PC-3 (cell line): ENCODE results near the gene KRTAP4-3. TPM values are rescaled to one million over a fixed set of nuclear protein-coding genes. Genes with fewer than 3 reads are reported as not detected.
A peak's percentile ranks its signal among the peaks of the same experiment; 100 is the strongest.

Source experiments
- ATAC-seq: fragments of 200-7000 bp; cut with Tn5 transposase; 2 replicates; pipeline ENCODE4 v1.9.1; 2020; ENCODE audit warnings: mild to moderate bottlenecking, moderate library complexity
- BruUV-seq: library from RNA; stranded (reverse); fragments of 400-500 nt; replicated peaks from 2 replicates; lab custom pipeline; 2021; lab: Mats Ljungman, UMichigan
- CTCF ChIA-PET: fragments of 300-600 bp; sonication (Branson Sonifier 250); formaldehyde crosslinking; loops from one replicate; lab custom pipeline; 2022; ENCODE audit warnings: antibody characterized with exemption; lab: Charles Lee
- POLR2A ChIA-PET: fragments of 300-600 bp; sonication (Branson Sonifier 250); formaldehyde crosslinking; loops from one replicate; lab custom pipeline; 2022; ENCODE audit warnings: antibody characterized with exemption; ENCODE audit not compliant: unreplicated experiment; lab: Charles Lee
- DNase-seq: peaks from one replicate; pipeline ENCODE4 v3.0.0-alpha.2; 2015
- H2AFZ ChIP-seq: fragments of 300-600 bp; sonication (generic); 2 replicates; pipeline ENCODE4 v1.6.0; 2016; ENCODE audit warnings: antibody characterized with exemption, low read length
- H3F3A ChIP-seq: fragments of 300-600 bp; sonication (generic); one replicate; pipeline ENCODE4 v1.6.0; 2017; ENCODE audit warnings: antibody characterized with exemption, low read length, control low read depth, mild to moderate bottlenecking; ENCODE audit not compliant: unreplicated experiment
- H3K27ac ChIP-seq: fragments of 300-600 bp; sonication (generic); 2 replicates; pipeline ENCODE4 v1.5.1; 2016; ENCODE audit warnings: mild to moderate bottlenecking, low read length
- H3K27me3 ChIP-seq: fragments of 300-600 bp; sonication (generic); 2 replicates; pipeline ENCODE4 v1.6.1; 2016; ENCODE audit warnings: low read length, mixed read lengths
- H3K36me3 ChIP-seq: fragments of 300-600 bp; sonication (generic); 2 replicates; pipeline ENCODE4 v1.6.1; 2016; ENCODE audit warnings: low read depth, mixed run types, low read length, mixed read lengths
- H3K4me1 ChIP-seq: fragments of 300-600 bp; sonication (generic); 2 replicates; pipeline ENCODE4 v1.5.1; 2016; ENCODE audit warnings: low read length; ENCODE audit not compliant: insufficient read depth
- H3K4me2 ChIP-seq: fragments of 300-600 bp; sonication (generic); 2 replicates; pipeline ENCODE4 v1.6.0; 2016; ENCODE audit warnings: low read length
- H3K4me3 ChIP-seq: fragments of 300-600 bp; sonication (generic); 2 replicates; pipeline ENCODE4 v1.5.1; 2016; ENCODE audit warnings: mild to moderate bottlenecking, low read length, mixed read lengths
- H3K79me2 ChIP-seq: fragments of 300-600 bp; sonication (generic); 2 replicates; pipeline ENCODE4 v1.6.1; 2017; ENCODE audit warnings: low read length, mixed read lengths
- H3K9ac ChIP-seq: fragments of 300-600 bp; sonication (generic); 2 replicates; pipeline ENCODE4 v1.6.0; 2016; ENCODE audit warnings: mild to moderate bottlenecking, low read length
- H3K9me2 ChIP-seq: fragments of 300-600 bp; sonication (generic); replicated peaks from 2 replicates; pipeline ENCODE4 v1.6.1; 2016; ENCODE audit warnings: mixed run types, low read length, mixed read lengths
- H3K9me3 ChIP-seq: fragments of 300-600 bp; sonication (generic); 2 replicates; pipeline ENCODE4 v1.6.1; 2016; ENCODE audit warnings: low read length, mixed read lengths
- H4K20me1 ChIP-seq: fragments of 300-600 bp; sonication (generic); 2 replicates; pipeline ENCODE4 v1.6.1; 2016; ENCODE audit warnings: low read length, mixed read lengths
- CTCF ChIP-seq: fragments of 300-600 bp; sonication (generic); conservative IDR thresholded peaks from 2 replicates; pipeline ENCODE4 v1.5.1; 2017; ENCODE audit warnings: antibody characterized with exemption, low read depth, mild to moderate bottlenecking, low read length
- EZH2 ChIP-seq: fragments of 300-600 bp; sonication (generic); IDR thresholded peaks from one replicate; pipeline ENCODE4 v1.6.1; 2017; ENCODE audit warnings: antibody characterized with exemption, mild to moderate bottlenecking, low read length; ENCODE audit not compliant: unreplicated experiment
- EZH2phosphoT487 ChIP-seq: fragments of 300-600 bp; sonication (generic); IDR thresholded peaks from 2 replicates; pipeline ENCODE4 v1.6.1; 2018; ENCODE audit warnings: mild to moderate bottlenecking, antibody characterized with exemption, low read length, borderline replicate concordance
- intact Hi-C: fragments of 100-400 bp; cut with micrococcal nuclease; formaldehyde crosslinking; loops from 2 replicates; pipeline ENCODE4 v1.9.0; 2023
- total RNA-seq: library from RNA; depleted of rRNA; stranded (reverse); fragments of >200 nt; gene quantifications from 2 replicates; pipeline ENCODE4 v1.2.3, GENCODE V29; 2014

KRTAP4-3 gene
- total RNA-seq, 1 experiment from 2014 or later, result not detected

GRCh38 chr17:41211845-41212466 is 43.9 kb upstream of the KRTAP4-3 start:
- Histone ChIP-seq H3K4me1 (peaks cover 15% of the 10 kb centered on the region), H2AFZ (no peak overlapping the region), H3K79me2 (no peaks in the 10 kb centered on the region), H3K9me3 (no peaks in the 10 kb centered on the region), H3K27ac (peak overlapping the region; percentile 21; the same call in 1 of the 2 replicates), H3K27me3 (no peaks in the 10 kb centered on the region), H3F3A (no peaks in the 10 kb centered on the region), H3K4me3 (no peak overlapping the region), H4K20me1 (no peaks in the 10 kb centered on the region), H3K9ac (no peak overlapping the region), H3K36me3 (no peaks in the 10 kb centered on the region), H3K4me2 (peak overlapping the region; percentile 32; the same call in 1 of the 2 replicates), H3K9me2 (no peaks in the 10 kb centered on the region)
- DNase-seq (peak; percentile 80), ATAC-seq (peak; percentile 96)
- ChIA-PET POLR2A (no interaction called here), CTCF (interaction anchor here (1.2 kb wide), 1 partner anchor 110 kb away, joined by 4 read pairs; no protein-coding TSS in a partner anchor)
- intact Hi-C loops, result loop anchor here (10.0 kb wide), 2 partner anchors 147 to 297 kb away; partner anchors contain the start of genes KRTAP2-3 and KRTAP2-4
- BruUV-seq, result no TSS peak
- TF ChIP-seq EZH2phosphoT487 (no peak), EZH2 (no peak), CTCF (no peak)

GRCh38 chr17:41199421-41200078 is 31.5 kb upstream of the KRTAP4-3 start:
- DNase-seq (no peak), ATAC-seq (no peak)
- CTCF ChIA-PET, result interaction anchor here (0.6 kb wide), 1 partner anchor 349 kb away, joined by 3 read pairs; no protein-coding TSS in a partner anchor
- no TSS peak for BruUV-seq
- no peaks in the 10 kb centered on the region for H3K9me2 ChIP-seq
- intact Hi-C loops, result no loop called here
- H2AFZ ChIP-seq, result no peak overlapping the region
- no peak overlapping the region for H3K9ac ChIP-seq
- no peak overlapping the region for H3K4me2 ChIP-seq
- POLR2A ChIA-PET, result no interaction called here
- no peaks in the 10 kb centered on the region for H4K20me1 ChIP-seq
- TF ChIP-seq CTCF (no peak), EZH2 (no peak), EZH2phosphoT487 (no peak)
- no peaks in the 10 kb centered on the region for H3K36me3 ChIP-seq
- no peaks in the 10 kb centered on the region for H3K27me3 ChIP-seq
- no peak overlapping the region for H3K4me3 ChIP-seq
- no peaks in the 10 kb centered on the region for H3K79me2 ChIP-seq
- no peaks in the 10 kb centered on the region for H3K4me1 ChIP-seq
- H3K27ac ChIP-seq, result no peak overlapping the region
- H3F3A ChIP-seq, result no peaks in the 10 kb centered on the region
- no peaks in the 10 kb centered on the region for H3K9me3 ChIP-seq

- TF ChIP-seq EZH2phosphoT487 (no peak), EZH2 (no peak), CTCF (no peak)
- POLR2A ChIA-PET, result no interaction called here
- no peaks in the 10 kb centered on the region for H3K27me3 ChIP-seq
- intact Hi-C loops, result no loop called here
- H3K79me2 ChIP-seq, result no peaks in the 10 kb centered on the region
- no peaks in the 10 kb centered on the region for H3K36me3 ChIP-seq
- CTCF ChIA-PET, result no interaction called here
- no peaks in the 10 kb centered on the region for H3F3A ChIP-seq
- H4K20me1 ChIP-seq, result no peaks in the 10 kb centered on the region
- H3K4me2 ChIP-seq, result no peak overlapping the region
- no TSS peak for BruUV-seq
- H3K27ac ChIP-seq, result no peak overlapping the region
- no peak overlapping the region for H3K4me3 ChIP-seq
- no peaks in the 10 kb centered on the region for H3K9me3 ChIP-seq
- no peak overlapping the region for H3K9ac ChIP-seq
- ATAC-seq (no peak), DNase-seq (no peak)
- no peak overlapping the region for H2AFZ ChIP-seq
- H3K4me1 ChIP-seq, result no peaks in the 10 kb centered on the region
- no peaks in the 10 kb centered on the region for H3K9me2 ChIP-seq
Observed at GRCh38 chr17:41196068-41196467, 28.0 kb upstream of the KRTAP4-3 start.
